HFF-Myc (cell line): ENCODE data around the gene CASKIN1.

ENCODE experiments used
- DNase-seq: peaks from one replicate; pipeline ENCODE4 v3.0.0-alpha.2; 2011; ENCODE audit warnings: low read depth; ENCODE audit errors: extremely low read depth
- H3K4me3 ChIP-seq: replicated peaks from 2 replicates; pipeline ENCODE4 v1.5.1; 2011; ENCODE audit warnings: low read depth, mild to moderate bottlenecking, control low read depth, low read length
- TF ChIP-seq, protein P1 (sequence below): IDR thresholded peaks from 2 replicates; pipeline ENCODE4 v1.5.1; 2012; ENCODE audit warnings: mild to moderate bottlenecking, low read depth, low read length, control low read depth; ENCODE audit errors: missing control alignments

CASKIN1 gene

DNA sequence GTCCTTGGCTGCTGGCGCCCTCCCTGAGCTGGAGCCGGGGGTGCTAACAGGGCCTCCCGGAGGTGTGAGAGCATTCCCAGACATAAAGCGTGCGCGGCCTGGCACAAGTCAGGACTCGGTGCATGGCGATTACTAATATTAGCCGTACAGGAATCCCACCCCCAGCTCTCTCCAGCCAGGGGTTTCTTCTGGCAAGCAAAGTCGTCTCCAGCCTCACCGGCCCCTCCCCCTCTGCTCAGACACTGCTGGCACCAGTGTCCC is 5.0 kb downstream of the CASKIN1 start:
- H3K4me3 ChIP-seq = no peak overlapping the region
- DNase-seq = no peak
- TF ChIP-seq, protein P1, sequence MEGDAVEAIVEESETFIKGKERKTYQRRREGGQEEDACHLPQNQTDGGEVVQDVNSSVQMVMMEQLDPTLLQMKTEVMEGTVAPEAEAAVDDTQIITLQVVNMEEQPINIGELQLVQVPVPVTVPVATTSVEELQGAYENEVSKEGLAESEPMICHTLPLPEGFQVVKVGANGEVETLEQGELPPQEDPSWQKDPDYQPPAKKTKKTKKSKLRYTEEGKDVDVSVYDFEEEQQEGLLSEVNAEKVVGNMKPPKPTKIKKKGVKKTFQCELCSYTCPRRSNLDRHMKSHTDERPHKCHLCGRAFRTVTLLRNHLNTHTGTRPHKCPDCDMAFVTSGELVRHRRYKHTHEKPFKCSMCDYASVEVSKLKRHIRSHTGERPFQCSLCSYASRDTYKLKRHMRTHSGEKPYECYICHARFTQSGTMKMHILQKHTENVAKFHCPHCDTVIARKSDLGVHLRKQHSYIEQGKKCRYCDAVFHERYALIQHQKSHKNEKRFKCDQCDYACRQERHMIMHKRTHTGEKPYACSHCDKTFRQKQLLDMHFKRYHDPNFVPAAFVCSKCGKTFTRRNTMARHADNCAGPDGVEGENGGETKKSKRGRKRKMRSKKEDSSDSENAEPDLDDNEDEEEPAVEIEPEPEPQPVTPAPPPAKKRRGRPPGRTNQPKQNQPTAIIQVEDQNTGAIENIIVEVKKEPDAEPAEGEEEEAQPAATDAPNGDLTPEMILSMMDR = no peak

DNA sequence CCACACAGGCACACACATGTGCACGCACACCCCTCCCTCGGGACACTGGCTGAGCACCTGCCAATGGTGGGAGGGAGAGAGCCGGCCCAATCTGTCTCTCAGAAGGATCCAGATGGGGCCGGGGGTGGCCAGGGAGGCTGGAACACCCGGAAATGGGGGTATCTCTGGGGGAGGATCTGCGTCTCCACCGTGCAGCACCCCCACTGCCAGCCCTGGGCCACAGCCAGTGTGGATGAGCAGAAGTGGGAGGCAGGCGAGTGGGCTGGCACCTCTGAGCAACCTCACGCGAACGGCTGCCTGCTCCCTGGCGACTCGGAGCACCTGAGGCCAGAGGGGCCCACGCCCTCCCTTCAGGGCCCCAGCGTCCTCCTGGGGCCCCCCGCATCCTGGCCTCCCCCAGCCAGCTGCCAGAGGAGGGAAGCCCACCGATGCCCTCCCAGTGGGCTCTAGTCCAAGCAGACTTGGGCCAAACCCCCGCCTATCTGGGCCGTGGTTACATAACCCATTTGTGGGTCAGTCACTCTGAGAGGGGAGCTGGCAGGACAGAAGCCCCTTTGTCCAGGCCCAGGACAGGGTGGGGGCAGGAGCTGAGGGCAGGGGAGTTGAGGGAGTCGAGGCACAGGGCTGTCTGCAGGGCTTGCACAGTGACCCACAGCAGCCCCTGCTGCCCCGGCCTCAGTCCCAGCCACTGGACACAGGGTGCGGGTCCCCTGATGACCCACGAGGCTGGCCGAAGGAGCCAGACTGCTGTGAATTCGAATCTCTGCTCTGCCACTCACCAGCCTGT is 5.6 kb downstream of the CASKIN1 start:
- TF ChIP-seq, protein P1 = no peak
- DNase-seq = no peak
- no peak overlapping the region for H3K4me3 ChIP-seq

DNA sequence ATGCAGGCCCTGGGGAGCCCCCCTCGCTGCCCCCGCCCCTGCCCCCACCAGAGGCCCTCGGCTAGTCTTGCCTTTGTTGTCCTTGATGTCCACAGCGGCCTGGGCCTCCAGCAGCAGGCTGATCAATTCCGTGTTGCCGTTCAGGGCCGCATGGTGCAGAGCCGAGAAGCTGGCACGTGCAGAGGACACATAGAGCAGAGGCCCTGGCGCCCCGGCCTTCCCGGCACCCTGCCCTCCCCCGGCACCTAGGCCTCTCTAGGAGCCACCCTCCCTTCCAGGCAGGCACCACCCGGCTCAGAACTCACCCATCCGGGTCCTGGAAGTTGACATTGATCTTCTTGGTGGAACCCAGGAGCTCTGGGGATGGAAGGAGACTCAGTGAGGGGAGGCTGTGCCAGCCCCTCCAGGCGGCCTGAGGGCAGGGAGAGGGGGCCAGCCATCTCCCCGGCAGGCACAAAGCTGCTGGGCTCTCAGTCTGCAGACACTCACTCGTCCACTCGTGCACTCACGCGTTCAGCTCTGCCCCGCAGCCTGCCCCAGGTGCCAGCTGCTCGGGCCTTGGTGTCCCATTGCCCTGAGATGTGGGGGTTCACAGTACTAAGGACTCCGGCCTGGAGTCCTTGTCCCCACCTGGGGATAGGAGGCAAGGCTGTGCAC is 6.3 kb downstream of the CASKIN1 start:
- TF ChIP-seq, protein P1 = no peak
- no peak overlapping the region for H3K4me3 ChIP-seq
- no peak for DNase-seq

DNA sequence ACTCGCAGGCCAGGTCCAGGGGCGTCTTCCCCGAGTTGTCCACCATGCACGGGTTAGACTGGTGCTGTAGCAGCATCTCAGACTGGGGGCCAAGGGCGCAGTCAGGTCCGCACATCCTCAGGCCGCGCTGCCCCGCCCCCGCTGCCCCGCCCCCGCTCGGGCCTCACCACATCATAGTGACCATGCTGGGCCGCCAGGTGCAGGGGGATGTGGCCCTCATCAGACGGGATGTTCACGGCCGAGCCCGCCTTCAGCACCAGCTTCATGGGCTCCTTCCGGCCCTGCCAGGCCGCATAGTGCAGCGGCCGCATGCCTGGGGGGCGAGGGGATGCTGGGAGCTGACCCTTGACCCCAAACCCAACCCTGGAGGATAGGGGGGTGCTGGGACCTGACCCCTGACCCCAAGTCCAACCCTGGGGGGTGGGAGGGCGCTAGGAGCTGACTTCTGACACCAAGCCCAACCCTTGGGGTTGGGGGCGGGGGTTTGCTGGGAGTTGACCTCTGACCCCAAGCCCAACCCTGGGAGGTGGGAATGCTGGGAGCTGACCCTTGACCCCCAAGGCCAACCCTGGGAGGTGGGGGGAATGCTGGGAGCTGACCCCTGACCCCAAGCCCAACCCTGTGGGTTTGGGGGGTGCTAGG is 7.0 kb downstream of the CASKIN1 start:
- TF ChIP-seq, protein P1 = no peak
- DNase-seq = no peak
- no peak overlapping the region for H3K4me3 ChIP-seq

DNA sequence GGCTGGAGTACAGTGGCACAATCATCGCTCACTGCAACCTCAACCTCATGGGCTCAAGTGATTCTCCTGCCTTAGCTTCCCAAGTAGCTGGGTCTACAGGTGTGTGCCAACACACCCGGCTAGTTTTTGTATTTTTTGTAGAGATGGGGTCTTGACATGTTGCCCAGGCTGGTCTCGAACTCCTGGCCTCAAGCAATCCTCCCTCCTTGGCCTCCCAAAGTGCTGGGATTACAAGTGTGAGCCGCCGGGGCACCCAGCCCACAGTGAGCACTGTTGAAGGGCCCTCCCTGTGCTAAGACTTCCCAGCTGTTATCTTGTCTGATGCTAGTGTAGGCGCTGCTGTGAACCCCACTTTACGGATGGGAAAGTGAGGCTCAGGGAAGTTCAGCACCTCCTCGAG is 8.0 kb downstream of the CASKIN1 start:
- no peak for DNase-seq
- no peak overlapping the region for H3K4me3 ChIP-seq
- TF ChIP-seq, protein P1 = no peak

DNA sequence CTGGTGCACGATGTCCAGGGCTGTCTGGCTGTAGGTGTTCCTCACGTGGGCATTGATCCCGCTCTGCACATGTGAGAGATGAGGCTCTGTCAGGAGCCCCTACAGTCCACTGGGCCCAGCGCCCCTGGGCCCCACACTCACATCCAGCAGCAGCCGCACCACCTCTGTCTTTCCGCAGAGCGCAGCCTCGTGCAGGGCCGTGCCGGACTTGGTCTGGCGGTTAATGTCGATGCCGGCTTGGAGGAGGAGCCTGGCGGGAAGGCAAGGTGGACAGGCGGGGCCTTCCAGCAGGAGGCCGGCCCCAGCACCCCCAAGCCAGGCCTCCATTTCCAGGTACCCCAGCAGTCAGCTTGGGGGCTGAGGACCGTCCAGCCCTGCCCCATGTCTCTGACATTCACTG is 9.2 kb downstream of the CASKIN1 start:
- TF ChIP-seq, protein P1 = no peak
- no peak for DNase-seq
- no peak overlapping the region for H3K4me3 ChIP-seq

DNA sequence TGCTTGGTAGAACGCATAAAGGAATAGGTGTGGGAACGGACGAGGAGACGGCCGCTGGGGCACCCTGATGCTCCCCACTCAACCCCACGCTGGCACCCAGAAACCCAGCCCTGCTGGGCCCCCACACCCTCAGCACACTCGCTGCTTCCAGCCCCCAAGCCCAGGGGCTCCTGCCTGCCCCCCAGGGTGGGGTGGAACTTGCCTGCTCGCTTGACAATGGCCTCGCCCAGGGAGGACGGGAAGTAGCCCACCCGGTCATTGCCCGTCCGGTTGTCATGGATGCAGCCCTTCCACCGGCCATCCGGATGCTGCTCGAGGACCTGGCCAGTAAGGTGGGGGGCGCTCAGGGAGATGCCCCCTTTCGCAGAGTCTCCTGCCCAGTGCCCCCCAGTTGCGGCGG is 9.9 kb downstream of the CASKIN1 start:
- DNase-seq = no peak
- TF ChIP-seq, protein P1 = no peak
- H3K4me3 ChIP-seq = no peak overlapping the region
